ENCODE data around the gene PICK1. TPM values are rescaled to one million over a fixed set of nuclear protein-coding genes. Genes with fewer than 3 reads are reported as not detected.

The PICK1 gene
- total and polyA plus RNA-seq, 4 experiments from 2014 or later, result 6.5 to 28.0 (median 17.9) TPM

GRCh38 chr22:38086001-38086845 lies 29.0 kb downstream of the PICK1 start:
- Mint-ChIP-seq H3K4me1 (peaks cover 0 to 5% (median under 1%) of the 10 kb centered on the region in 4 donors), H3K4me3 (no peak overlapping the region), H3K9me3 (no peaks in the 10 kb centered on the region), H3K36me3 (peaks cover 2 to 3% of the 10 kb centered on the region in 2 donors), H3K27ac (no peak overlapping the region), H3K27me3 (peaks cover 18 to 22% of the 10 kb centered on the region in 2 donors)
- no peaks in the 10 kb centered on the region for H3K36me3 ChIP-seq (ENCODE audit: insufficient read depth, low read length)
- peaks cover 8% of the 10 kb centered on the region for H3K27me3 ChIP-seq (ENCODE audit: insufficient read depth, low read length)
- peaks cover 14% of the 10 kb centered on the region for H3K4me1 ChIP-seq (ENCODE audit: insufficient read depth, low read length)
- no peak overlapping the region for H3K27ac ChIP-seq (ENCODE audit: low read depth, low read length)
- H3K9me3 ChIP-seq (ENCODE audit: control insufficient read depth in 1 of 2, low read length in 2 of 2), result no peaks in the 10 kb centered on the region
- no peak for DNase-seq
- CTCF ChIA-PET (ENCODE audit: partially characterized antibody), result no interaction called here
- no peak overlapping the region for H3K4me3 ChIP-seq (ENCODE audit: low read length in 2 of 2)
- intact Hi-C loops (cut with micrococcal nuclease), result no loop called here
- POLR2A ChIA-PET (ENCODE audit: partially characterized antibody), result no interaction called here

DNA sequence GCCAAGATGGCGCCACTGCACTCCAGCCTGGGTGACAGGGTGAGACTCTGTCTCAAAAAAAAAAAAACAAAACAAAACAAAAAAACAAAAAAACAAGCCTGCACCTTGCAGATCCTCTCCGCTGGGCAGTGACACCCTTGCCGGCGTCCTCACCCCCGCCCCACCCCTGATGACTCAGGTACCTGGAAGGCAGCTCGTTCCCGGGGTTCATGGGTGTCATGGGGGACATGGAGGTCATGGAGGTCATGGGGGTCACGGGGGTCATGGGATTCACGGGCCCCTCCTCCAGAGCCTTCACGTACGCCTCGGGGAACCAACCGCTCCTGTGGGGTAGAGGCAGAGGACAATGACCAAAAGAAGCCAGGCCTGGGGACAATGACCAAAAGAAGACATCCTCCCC lies 29.7 kb downstream of the PICK1 start:
- H3K27me3 ChIP-seq (ENCODE audit: insufficient read depth, low read length), result peaks cover 4% of the 10 kb centered on the region
- Mint-ChIP-seq H3K27ac (no peak overlapping the region), H3K4me3 (no peak overlapping the region), H3K27me3 (peaks cover 18 to 19% of the 10 kb centered on the region in 2 donors), H3K4me1 (peaks cover 0 to 5% (median under 1%) of the 10 kb centered on the region in 4 donors), H3K36me3 (peaks cover 2 to 3% of the 10 kb centered on the region in 2 donors), H3K9me3 (no peaks in the 10 kb centered on the region)
- intact Hi-C loops (cut with micrococcal nuclease), result no loop called here
- H3K9me3 ChIP-seq (ENCODE audit: control insufficient read depth in 1 of 2, low read length in 2 of 2), result no peaks in the 10 kb centered on the region
- no peak overlapping the region for H3K4me3 ChIP-seq (ENCODE audit: low read length in 2 of 2)
- peaks cover 9% of the 10 kb centered on the region for H3K4me1 ChIP-seq (ENCODE audit: insufficient read depth, low read length)
- no peak overlapping the region for H3K27ac ChIP-seq (ENCODE audit: low read depth, low read length)
- no peak for DNase-seq
- ChIA-PET CTCF (ENCODE audit: partially characterized antibody) (no interaction called here), POLR2A (ENCODE audit: partially characterized antibody) (no interaction called here)
- H3K36me3 ChIP-seq (ENCODE audit: insufficient read depth, low read length), result no peaks in the 10 kb centered on the region

DNA sequence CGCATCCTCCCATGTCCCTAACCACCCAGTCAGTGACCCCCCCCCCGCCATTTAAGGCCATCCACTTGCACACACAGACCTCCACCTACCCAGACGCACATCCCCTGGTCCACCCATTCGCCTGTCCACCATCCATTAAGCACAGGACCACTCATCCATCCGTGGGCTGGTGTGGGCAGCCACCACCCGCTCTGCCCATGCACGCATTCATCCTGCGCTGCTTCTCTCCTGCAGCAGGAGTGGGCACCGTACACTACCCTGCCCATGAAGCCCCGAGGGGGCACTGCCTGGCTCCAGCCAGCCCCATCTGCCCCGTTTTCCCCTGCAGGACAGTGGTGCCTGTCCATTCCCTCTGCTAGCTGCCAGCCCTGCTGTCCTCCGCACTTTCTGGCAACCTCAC lies 30.7 kb downstream of the PICK1 start:
- Mint-ChIP-seq H3K9me3 (no peaks in the 10 kb centered on the region), H3K36me3 (peaks cover 5 to 6% of the 10 kb centered on the region in 2 donors)
- H3K9me3 ChIP-seq (ENCODE audit: control insufficient read depth in 1 of 2, low read length in 2 of 2), result no peaks in the 10 kb centered on the region

GRCh38 chr22:38088629-38089473 lies 31.6 kb downstream of the PICK1 start:
- DNase-seq, result no peak
- H3K4me1 ChIP-seq (ENCODE audit: insufficient read depth, low read length), result no peaks in the 10 kb centered on the region
- H3K27me3 Mint-ChIP-seq, result peaks cover 12 to 15% of the 10 kb centered on the region in 2 donors
- intact Hi-C loops (cut with micrococcal nuclease), result no loop called here
- H3K27ac ChIP-seq (ENCODE audit: low read depth, low read length), result no peak overlapping the region
- no peak overlapping the region for H3K4me3 Mint-ChIP-seq
- H3K4me1 Mint-ChIP-seq, result peaks cover 0 to 5% (median under 1%) of the 10 kb centered on the region in 4 donors
- H3K27ac Mint-ChIP-seq, result no peak overlapping the region
- H3K9me3 Mint-ChIP-seq, result no peaks in the 10 kb centered on the region
- no peaks in the 10 kb centered on the region for H3K27me3 ChIP-seq (ENCODE audit: insufficient read depth, low read length)
- H3K36me3 ChIP-seq (ENCODE audit: insufficient read depth, low read length), result no peaks in the 10 kb centered on the region
- H3K9me3 ChIP-seq (ENCODE audit: control insufficient read depth in 1 of 2, low read length in 2 of 2), result no peaks in the 10 kb centered on the region
- H3K4me3 ChIP-seq (ENCODE audit: low read length in 2 of 2), result no peak overlapping the region
- ChIA-PET POLR2A (ENCODE audit: partially characterized antibody) (no interaction called here), CTCF (ENCODE audit: partially characterized antibody) (interaction anchor here (1.4 kb wide), 1 partner anchor 23 kb away, joined by 3 read pairs; no protein-coding TSS in a partner anchor)
- peaks cover 10 to 15% of the 10 kb centered on the region in 2 donors for H3K36me3 Mint-ChIP-seq

More for the DNA sequence above, 30.7 kb downstream of the PICK1 start:
- Mint-ChIP-seq H3K4me3 (peak overlapping the region in 2 of 8 donors; percentile 16 to 41), H3K4me1 (peaks cover 0 to 5% (median under 1%) of the 10 kb centered on the region in 4 donors), H3K27ac (no peak overlapping the region), H3K27me3 (peaks cover 16 to 18% of the 10 kb centered on the region in 2 donors)
- POLR2A ChIA-PET (ENCODE audit: partially characterized antibody), result no interaction called here
- CTCF ChIA-PET (ENCODE audit: partially characterized antibody), result no interaction called here
- Histone ChIP-seq H3K36me3 (ENCODE audit: insufficient read depth, low read length) (no peaks in the 10 kb centered on the region), H3K4me3 (ENCODE audit: low read length in 2 of 2) (no peak overlapping the region), H3K27ac (ENCODE audit: low read depth, low read length) (no peak overlapping the region), H3K4me1 (ENCODE audit: insufficient read depth, low read length) (no peaks in the 10 kb centered on the region), H3K27me3 (ENCODE audit: insufficient read depth, low read length) (no peaks in the 10 kb centered on the region)
- intact Hi-C loops (cut with micrococcal nuclease), result no loop called here
- no peak for DNase-seq

DNA sequence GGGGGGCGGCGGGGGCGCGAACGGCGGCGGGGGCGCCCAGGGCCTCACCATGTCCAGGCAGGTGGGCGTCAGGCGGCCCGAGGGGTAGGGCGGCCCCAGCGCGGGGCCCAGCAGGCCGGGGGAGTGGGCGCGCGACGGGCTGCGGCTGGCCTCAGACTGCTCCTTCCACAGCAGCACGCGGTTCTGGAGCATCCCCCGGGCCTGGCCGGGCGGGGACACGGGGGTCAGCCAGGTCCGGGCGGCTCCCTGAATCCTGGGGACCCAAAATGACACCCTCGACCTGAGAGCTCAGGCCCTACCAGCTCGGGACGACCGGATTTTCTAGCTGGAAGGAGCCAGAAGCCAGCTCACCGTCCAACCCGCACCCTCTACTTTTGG lies 32.3 kb downstream of the PICK1 start:
- Histone ChIP-seq H3K27ac (ENCODE audit: low read depth, low read length) (no peak overlapping the region), H3K4me3 (ENCODE audit: low read length in 2 of 2) (no peak overlapping the region), H3K9me3 (ENCODE audit: control insufficient read depth in 1 of 2, low read length in 2 of 2) (no peaks in the 10 kb centered on the region), H3K4me1 (ENCODE audit: insufficient read depth, low read length) (no peaks in the 10 kb centered on the region), H3K36me3 (ENCODE audit: insufficient read depth, low read length) (no peaks in the 10 kb centered on the region), H3K27me3 (ENCODE audit: insufficient read depth, low read length) (no peaks in the 10 kb centered on the region)
- Mint-ChIP-seq H3K9me3 (no peaks in the 10 kb centered on the region), H3K27ac (no peak overlapping the region), H3K27me3 (peaks cover 12 to 15% of the 10 kb centered on the region in 2 donors), H3K4me3 (no peak overlapping the region), H3K36me3 (peaks cover 12 to 20% of the 10 kb centered on the region in 2 donors), H3K4me1 (peaks cover 0 to 5% (median under 1%) of the 10 kb centered on the region in 4 donors)
- DNase-seq, result no peak
- intact Hi-C loops (cut with micrococcal nuclease), result no loop called here
- POLR2A ChIA-PET (ENCODE audit: partially characterized antibody), result no interaction called here
- CTCF ChIA-PET (ENCODE audit: partially characterized antibody), result interaction anchor here (1.4 kb wide), 1 partner anchor 22 kb away, joined by 3 read pairs; no protein-coding TSS in a partner anchor

GRCh38 chr22:38097058-38097457 lies 39.9 kb downstream of the PICK1 start:
- peaks cover 10 to 31% of the 10 kb centered on the region in 2 donors for H3K36me3 Mint-ChIP-seq
- POLR2A ChIA-PET (ENCODE audit: partially characterized antibody), result no interaction called here
- CTCF ChIA-PET (ENCODE audit: partially characterized antibody), result interaction anchor here (3.5 kb wide), 1 partner anchor 17 kb away, joined by 12 read pairs; no protein-coding TSS in a partner anchor

More at GRCh38 chr22:38097058-38097457, 39.9 kb downstream of the PICK1 start:
- H3K27me3 ChIP-seq (ENCODE audit: insufficient read depth, low read length), result no peaks in the 10 kb centered on the region
- Mint-ChIP-seq H3K27me3 (no peaks in the 10 kb centered on the region), H3K4me3 (no peak overlapping the region), H3K4me1 (peaks cover 0 to 5% (median 2%) of the 10 kb centered on the region in 4 donors), H3K9me3 (peaks cover 0 to 1% (median 0%) of the 10 kb centered on the region in 8 donors), H3K27ac (no peak overlapping the region)
- H3K4me3 ChIP-seq (ENCODE audit: low read length in 2 of 2), result no peak overlapping the region
- H3K27ac ChIP-seq (ENCODE audit: low read depth, low read length), result no peak overlapping the region
- intact Hi-C loops (cut with micrococcal nuclease), result no loop called here
- H3K9me3 ChIP-seq (ENCODE audit: control insufficient read depth in 1 of 2, low read length in 2 of 2), result no peaks in the 10 kb centered on the region
- no peaks in the 10 kb centered on the region for H3K36me3 ChIP-seq (ENCODE audit: insufficient read depth, low read length)
- H3K4me1 ChIP-seq (ENCODE audit: insufficient read depth, low read length), result no peaks in the 10 kb centered on the region
- no peak for DNase-seq

Data from CD4-positive, alpha-beta memory T cell (primary cell).